DMS 273 treated with DMSO at 0.1 percent for 48 hours (cell line): Measurements from ENCODE around the gene AFAP1L2.
A peak's percentile ranks its signal among the peaks of the same experiment; 100 is the strongest.

Source experiments
- DNase-seq: peaks from one replicate; lab custom pipeline; 2025; lab: John Stamatoyannopoulos, UW

Gene AFAP1L2

GRCh38 chr10:114266521-114266920 lies 137.8 kb downstream of the AFAP1L2 start:
- DNase-seq, result peak; percentile 57

DNA sequence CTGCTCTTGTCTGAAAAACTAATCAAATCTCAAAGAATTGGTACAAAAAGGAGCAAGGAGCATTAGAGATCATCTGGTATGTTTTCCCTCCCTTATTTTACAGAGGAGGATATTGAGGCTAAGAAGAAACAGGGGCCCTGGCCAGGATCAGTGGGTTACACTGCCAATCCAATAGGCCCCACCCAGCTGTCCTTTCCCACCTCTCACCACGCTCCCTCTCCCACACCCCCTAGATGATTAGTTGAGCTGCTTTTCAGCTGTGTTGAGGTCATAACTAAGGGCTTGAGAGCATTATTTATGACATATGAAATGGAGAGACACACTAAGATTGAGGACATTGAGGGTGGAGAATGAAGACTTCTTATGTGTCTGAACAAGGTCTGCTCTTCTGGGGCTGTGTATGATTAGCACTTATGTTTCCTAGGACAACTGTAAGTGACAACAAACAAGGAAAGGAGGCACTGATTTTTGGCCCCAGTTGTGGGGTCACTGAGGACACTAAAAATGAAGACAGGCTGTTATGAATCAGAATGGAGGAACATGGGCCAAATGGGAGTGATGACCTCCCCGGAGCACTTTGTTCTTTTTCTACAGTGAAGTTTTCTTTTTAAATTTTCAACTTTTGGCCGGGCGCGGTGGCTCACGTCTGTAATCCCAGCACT lies 138.8 kb downstream of the AFAP1L2 start:
- DNase-seq, result no peak

DNA sequence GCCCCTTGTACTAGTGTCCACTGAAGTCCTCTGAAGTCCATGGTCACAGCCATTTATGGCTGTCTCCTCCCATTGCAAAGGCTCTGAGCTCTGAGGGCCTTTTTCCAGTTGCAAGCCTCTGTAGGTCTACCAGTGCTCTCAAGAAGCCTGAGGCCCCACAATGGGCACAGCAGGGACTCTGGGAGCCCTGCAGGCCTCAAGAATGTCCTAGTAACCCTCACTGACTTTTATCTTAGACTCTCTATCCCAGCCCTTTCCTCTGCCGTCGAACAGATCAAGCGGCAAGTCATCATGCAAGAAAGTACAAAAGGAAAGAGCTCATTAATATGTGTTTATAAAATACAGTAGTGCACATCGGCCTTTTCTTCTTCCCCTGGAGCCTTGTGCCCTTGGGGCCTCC lies 141.8 kb downstream of the AFAP1L2 start:
- no peak for DNase-seq

DNA sequence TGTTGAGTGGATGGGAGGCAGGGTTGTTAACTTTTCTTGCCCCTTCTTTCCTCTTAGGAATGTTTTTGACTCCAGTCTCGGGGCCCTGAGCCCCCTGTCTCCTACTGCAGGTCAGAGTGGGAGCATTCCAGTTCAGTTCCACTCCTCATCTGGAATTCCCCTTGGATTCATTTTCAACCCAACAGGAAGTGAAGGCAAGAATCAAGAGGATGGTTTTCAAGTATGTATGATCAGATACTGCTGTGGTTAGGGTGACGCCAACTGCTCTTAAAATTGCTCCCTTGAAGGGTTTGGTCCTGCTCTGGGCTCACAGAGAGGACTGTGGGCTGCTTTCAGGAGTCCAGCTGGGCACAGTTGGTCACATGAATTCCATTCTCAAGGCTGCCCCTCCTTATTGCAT lies 143.2 kb downstream of the AFAP1L2 start:
- no peak for DNase-seq

DNA sequence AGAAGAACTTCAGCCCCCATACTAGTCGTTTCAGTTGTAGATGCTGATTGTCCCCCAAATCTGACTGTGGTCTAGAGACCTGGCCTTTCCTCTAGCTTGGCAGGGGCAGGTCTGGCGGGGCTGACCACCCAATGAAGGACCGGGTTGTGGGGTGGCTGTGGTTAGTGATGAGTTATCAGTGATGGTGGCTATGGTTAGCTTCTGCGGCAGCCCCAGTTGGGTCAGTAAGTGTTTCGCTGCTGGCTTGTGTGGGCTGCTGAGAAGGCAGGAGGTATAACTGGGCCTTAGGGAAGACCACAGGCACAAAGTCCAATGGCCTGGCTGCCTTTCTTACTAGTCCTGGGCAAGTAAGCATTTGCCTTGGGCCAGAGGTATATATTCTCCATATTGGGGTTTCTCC lies 143.9 kb downstream of the AFAP1L2 start:
- DNase-seq, result no peak

DNA sequence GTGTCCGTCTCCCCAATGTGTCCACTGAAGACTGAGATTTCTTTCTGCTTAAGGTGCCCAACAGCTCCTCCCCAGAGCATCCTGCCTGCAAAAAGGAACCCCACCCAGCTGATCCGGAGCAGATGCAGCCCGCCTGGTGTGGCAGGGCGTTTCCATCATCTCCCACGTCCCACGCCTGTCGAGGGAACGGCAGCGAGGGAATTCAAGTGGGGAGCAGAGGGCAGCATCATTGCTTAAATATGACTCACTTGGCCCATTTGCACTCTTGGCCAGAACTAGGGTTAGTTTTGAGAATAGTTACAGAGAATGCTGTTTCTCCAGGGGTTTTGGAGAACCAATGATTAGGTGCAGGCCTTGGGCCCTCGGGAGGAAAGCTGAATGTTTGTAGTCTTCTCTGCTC lies 144.5 kb downstream of the AFAP1L2 start:
- no peak for DNase-seq

DNA sequence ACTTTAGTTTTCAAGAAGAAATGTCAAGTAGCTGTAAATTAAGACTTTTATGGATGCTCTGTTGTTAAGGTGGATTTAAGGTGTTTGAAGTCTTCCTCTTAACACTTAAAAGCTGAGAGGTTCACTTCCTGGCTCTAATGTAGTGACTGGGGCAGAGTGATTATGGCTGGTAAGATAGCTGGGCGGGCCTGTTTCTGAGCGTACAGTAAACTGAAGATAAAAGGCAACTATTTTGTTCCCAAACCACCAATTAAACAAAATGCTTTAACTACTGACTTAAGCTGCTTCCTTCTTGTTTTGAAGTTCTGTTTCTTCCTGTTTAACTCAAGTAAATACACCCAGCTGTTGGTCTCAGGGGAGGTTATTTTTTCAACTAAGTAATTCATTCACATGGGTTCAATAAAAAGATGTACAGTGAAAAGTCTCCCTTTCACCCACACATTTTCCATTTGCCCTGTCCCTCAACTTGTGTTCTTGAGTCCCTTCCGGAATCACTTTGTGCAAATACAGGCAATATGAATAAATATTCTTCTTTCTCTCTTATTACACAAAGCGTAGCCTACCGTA lies 145.9 kb downstream of the AFAP1L2 start:
- no peak for DNase-seq

- DNase-seq, result no peak
Observed at GRCh38 chr10:114257498-114257897, 146.8 kb downstream of the AFAP1L2 start.

DNA sequence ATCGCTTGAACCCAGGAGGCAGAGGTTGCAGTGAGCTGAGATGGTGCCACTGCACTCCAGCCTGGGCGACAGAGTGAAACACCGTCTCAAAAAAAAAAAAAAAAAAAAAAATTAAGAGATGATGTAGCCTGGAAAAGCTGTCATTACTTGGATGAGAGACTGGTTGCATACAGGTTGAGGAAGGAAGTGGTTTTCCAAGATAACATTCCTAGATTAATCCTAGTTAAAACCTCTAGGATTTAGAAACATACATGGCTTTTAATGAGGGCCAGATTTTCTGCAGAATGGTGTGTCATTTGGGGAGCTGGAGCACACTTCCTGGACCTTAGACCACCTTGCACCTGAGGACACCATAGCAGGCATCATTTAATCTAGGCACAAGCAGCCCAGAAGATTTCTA lies 147.5 kb downstream of the AFAP1L2 start:
- DNase-seq, result no peak

DNA sequence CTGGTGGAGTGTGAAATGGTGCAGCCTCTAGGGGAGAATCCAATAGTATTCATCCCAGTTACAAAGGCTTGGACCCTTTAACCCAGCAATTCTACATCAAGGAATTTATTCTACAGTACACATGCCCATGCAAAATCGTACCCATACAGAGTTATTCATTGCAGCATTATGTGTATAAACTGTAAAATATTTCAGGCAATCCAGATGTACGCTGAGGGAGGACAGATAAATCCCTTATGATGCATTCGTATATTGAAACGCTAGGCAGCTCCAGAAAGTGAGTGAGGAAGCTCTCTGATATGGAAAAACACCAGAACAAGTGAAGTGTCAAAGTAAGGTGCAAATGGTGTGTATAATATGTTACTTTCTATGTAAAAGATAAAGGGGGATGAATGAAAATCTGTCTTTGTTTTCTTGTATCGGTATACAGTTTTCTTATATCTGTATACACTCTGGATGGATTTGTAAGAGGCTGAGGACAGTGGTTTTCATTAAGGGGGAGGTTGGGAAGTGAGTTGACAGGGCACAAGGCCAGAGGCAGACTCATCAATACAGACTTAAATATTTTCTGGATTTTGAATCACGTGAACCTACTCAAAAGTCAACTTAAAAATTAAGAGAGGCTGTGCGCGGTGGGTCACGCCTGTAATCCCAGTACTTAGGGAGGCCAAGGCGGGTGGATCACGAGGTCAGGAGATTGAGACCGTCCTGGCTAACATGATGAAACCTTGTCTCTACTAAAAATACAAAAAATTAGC lies 148.1 kb downstream of the AFAP1L2 start:
- no peak for DNase-seq

DNA sequence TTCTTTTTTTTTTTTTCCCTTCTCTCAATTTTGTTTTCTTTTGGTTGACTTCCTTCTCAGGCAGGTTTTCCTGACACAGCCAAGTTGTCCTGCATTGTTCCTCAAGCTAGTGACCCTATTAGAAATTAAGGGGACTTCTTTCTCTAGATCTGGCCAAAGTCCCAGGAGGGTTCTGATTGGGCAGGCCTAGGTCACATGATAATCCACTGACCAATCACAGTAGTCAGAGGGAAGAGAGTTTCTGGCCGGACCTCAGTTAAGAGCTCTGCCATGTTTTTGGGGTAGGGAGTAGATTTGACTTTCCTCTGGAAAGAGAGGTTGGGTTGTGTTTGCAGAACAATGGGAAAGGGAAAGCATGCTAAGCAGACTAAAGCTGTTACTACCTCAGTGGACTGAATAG lies 149.1 kb downstream of the AFAP1L2 start:
- DNase-seq, result no peak

GRCh38 chr10:114252883-114253282 lies 151.4 kb downstream of the AFAP1L2 start:
- no peak for DNase-seq

GRCh38 chr10:114252092-114252491 lies 152.2 kb downstream of the AFAP1L2 start:
- no peak for DNase-seq

DNA sequence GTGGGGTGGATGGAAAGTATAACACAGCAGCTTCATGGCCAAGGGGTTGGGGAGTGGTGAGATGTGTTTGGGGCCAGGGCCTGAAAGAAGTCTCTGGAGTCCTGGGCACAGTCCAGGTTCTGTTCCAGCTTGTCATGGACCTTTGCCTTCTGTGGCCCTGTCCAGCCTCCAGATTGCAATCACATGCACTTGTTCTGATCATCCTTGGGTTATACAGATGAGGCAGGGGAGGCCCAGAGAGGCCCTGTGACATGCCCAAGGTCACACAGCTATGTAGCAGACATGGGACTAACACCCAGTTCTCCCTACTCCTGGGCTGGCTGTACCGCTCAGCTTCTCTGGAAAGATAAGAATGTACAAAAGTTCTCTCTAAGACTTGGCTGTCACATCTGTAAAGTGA lies 153.6 kb downstream of the AFAP1L2 start:
- DNase-seq, result no peak

GRCh38 chr10:114250236-114250635 lies 154.1 kb downstream of the AFAP1L2 start:
- DNase-seq, result no peak

- DNase-seq, result no peak
Observed at GRCh38 chr10:114246679-114247305, 157.5 kb downstream of the AFAP1L2 start.

DNA sequence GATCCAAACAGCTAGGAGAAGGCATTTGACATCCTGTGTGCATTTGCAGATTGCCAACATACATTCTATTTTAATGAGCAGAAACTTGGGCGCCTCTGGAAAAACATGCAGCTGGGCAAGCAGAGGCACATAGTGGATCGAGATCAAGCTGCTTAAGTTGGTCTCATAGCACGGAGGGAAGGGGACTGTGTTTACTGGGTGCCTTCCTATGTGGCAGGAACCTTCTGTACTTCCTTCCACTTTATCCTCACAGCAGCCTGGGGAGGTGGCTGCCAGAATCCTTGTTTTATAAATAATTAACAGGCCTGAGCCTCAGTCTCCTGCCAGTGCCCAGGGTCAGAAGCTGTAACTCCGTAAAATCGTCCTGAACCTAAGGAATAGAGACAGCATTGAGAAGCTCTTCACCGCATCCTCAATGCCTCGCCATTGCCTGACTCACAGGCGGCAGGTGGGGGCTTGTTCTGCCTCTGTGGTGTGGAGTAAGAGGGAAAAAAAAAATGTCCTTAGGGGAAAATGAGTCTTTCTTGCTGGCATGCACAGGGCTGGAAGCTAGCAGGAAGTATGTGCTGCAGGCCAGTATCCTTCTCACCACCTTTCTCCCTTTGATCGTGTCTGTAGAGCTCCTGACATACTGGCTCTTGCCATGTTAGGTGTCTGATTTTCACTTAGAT lies 159.0 kb downstream of the AFAP1L2 start:
- no peak for DNase-seq
